ENCODE data around the gene ACTL9.

DNA sequence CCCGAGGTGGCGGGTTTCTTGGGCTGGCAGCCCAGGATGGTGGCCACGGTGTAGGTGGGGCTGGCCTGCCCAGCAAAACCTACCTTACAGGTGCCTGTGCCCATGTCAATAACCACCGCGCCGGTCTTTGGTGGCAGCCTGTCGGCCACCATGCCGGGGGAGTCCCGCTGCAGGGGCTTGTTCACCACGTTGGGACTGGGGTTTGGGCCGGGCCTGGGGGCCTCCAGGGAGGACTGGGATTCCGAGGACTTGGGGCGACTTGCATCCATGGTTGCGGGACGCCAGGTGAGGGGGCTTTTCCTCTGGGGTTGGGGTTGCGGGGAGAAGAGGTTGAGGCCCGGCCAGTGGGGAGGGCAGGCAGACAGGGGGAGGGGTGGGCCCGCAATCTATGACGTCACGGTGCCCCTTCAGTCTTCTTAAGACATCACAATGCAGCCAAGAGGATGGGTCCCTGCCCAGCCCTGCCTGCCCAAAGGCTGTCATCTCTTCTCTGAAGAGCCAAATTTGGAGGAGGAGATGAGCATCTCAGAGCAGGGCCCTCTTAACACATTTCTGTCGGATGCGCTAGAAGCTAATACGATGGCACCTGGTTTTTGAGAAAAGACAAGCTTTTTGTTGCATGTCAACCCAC lies at the start of gene ACTL9:
- TF ChIP-seq, protein P1, sequence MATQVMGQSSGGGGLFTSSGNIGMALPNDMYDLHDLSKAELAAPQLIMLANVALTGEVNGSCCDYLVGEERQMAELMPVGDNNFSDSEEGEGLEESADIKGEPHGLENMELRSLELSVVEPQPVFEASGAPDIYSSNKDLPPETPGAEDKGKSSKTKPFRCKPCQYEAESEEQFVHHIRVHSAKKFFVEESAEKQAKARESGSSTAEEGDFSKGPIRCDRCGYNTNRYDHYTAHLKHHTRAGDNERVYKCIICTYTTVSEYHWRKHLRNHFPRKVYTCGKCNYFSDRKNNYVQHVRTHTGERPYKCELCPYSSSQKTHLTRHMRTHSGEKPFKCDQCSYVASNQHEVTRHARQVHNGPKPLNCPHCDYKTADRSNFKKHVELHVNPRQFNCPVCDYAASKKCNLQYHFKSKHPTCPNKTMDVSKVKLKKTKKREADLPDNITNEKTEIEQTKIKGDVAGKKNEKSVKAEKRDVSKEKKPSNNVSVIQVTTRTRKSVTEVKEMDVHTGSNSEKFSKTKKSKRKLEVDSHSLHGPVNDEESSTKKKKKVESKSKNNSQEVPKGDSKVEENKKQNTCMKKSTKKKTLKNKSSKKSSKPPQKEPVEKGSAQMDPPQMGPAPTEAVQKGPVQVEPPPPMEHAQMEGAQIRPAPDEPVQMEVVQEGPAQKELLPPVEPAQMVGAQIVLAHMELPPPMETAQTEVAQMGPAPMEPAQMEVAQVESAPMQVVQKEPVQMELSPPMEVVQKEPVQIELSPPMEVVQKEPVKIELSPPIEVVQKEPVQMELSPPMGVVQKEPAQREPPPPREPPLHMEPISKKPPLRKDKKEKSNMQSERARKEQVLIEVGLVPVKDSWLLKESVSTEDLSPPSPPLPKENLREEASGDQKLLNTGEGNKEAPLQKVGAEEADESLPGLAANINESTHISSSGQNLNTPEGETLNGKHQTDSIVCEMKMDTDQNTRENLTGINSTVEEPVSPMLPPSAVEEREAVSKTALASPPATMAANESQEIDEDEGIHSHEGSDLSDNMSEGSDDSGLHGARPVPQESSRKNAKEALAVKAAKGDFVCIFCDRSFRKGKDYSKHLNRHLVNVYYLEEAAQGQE (IDR thresholded peaks at IDR 0.05; ENCODE audit: insufficient replicate concordance, low read depth) = no peak
- TF ChIP-seq, protein P2, sequence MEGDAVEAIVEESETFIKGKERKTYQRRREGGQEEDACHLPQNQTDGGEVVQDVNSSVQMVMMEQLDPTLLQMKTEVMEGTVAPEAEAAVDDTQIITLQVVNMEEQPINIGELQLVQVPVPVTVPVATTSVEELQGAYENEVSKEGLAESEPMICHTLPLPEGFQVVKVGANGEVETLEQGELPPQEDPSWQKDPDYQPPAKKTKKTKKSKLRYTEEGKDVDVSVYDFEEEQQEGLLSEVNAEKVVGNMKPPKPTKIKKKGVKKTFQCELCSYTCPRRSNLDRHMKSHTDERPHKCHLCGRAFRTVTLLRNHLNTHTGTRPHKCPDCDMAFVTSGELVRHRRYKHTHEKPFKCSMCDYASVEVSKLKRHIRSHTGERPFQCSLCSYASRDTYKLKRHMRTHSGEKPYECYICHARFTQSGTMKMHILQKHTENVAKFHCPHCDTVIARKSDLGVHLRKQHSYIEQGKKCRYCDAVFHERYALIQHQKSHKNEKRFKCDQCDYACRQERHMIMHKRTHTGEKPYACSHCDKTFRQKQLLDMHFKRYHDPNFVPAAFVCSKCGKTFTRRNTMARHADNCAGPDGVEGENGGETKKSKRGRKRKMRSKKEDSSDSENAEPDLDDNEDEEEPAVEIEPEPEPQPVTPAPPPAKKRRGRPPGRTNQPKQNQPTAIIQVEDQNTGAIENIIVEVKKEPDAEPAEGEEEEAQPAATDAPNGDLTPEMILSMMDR (IDR thresholded peaks at IDR 0.05; ENCODE audit: insufficient read depth, low read length) = no peak

All from HL-60 (cell line).